ENCODE results near the gene PRMT5. TPM values are rescaled to one million over a fixed set of nuclear protein-coding genes. Genes with fewer than 3 reads are reported as not detected.

PRMT5 gene
- 202 TPM for polyA plus RNA-seq (2012; ENCODE audit: insufficient read length, low read depth)

- TF ChIP-seq POLR2AphosphoS5 (IDR thresholded peaks at IDR 0.05; ENCODE audit: low read depth, low read length) = peak; percentile 79
- TF ChIP-seq FOXP2 (optimal IDR thresholded peaks at IDR 0.05; ENCODE audit: borderline replicate concordance, extremely low read depth, extremely low read length, insufficient read depth) = no peak
- TF ChIP-seq, protein P1, sequence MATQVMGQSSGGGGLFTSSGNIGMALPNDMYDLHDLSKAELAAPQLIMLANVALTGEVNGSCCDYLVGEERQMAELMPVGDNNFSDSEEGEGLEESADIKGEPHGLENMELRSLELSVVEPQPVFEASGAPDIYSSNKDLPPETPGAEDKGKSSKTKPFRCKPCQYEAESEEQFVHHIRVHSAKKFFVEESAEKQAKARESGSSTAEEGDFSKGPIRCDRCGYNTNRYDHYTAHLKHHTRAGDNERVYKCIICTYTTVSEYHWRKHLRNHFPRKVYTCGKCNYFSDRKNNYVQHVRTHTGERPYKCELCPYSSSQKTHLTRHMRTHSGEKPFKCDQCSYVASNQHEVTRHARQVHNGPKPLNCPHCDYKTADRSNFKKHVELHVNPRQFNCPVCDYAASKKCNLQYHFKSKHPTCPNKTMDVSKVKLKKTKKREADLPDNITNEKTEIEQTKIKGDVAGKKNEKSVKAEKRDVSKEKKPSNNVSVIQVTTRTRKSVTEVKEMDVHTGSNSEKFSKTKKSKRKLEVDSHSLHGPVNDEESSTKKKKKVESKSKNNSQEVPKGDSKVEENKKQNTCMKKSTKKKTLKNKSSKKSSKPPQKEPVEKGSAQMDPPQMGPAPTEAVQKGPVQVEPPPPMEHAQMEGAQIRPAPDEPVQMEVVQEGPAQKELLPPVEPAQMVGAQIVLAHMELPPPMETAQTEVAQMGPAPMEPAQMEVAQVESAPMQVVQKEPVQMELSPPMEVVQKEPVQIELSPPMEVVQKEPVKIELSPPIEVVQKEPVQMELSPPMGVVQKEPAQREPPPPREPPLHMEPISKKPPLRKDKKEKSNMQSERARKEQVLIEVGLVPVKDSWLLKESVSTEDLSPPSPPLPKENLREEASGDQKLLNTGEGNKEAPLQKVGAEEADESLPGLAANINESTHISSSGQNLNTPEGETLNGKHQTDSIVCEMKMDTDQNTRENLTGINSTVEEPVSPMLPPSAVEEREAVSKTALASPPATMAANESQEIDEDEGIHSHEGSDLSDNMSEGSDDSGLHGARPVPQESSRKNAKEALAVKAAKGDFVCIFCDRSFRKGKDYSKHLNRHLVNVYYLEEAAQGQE (IDR thresholded peaks at IDR 0.05; ENCODE audit: insufficient read depth in 1 of 2, low read depth in 2 of 2, low read length in 2 of 2) = 0 out of 4 replicates have a peak, but pooled peaks have one; percentile 6 to 39
- peak; percentile 78; the same call in 1 of the 2 replicates for TF ChIP-seq TAF1 (IDR thresholded peaks at IDR 0.05; ENCODE audit: borderline replicate concordance, insufficient read depth, low read length)
- TF ChIP-seq SIN3A (IDR thresholded peaks at IDR 0.05; ENCODE audit: borderline replicate concordance, insufficient read depth, low read length) = no peak
These were observed at the start of gene PRMT5 for GRCh38 chr14:22929104-22929960. Gene PRMT5 (minus strand): TSS chr14:22929376. CDS start chr14:22929361, 15 bp downstream.

- no peak for TF ChIP-seq TAF1 (IDR thresholded peaks at IDR 0.05; ENCODE audit: borderline replicate concordance, insufficient read depth, low read length)
- no peak for TF ChIP-seq FOXP2 (optimal IDR thresholded peaks at IDR 0.05; ENCODE audit: borderline replicate concordance, extremely low read depth, extremely low read length, insufficient read depth)
- no peak for TF ChIP-seq POLR2AphosphoS5 (IDR thresholded peaks at IDR 0.05; ENCODE audit: low read depth, low read length)
- no peak for TF ChIP-seq SIN3A (IDR thresholded peaks at IDR 0.05; ENCODE audit: borderline replicate concordance, insufficient read depth, low read length)
- TF ChIP-seq, protein P1 (IDR thresholded peaks at IDR 0.05; ENCODE audit: insufficient read depth in 1 of 2, low read depth in 2 of 2, low read length in 2 of 2) = no peak
These were observed 49.3 kb upstream of the PRMT5 start for GRCh38 chr14:22978487-22978837.

DNA sequence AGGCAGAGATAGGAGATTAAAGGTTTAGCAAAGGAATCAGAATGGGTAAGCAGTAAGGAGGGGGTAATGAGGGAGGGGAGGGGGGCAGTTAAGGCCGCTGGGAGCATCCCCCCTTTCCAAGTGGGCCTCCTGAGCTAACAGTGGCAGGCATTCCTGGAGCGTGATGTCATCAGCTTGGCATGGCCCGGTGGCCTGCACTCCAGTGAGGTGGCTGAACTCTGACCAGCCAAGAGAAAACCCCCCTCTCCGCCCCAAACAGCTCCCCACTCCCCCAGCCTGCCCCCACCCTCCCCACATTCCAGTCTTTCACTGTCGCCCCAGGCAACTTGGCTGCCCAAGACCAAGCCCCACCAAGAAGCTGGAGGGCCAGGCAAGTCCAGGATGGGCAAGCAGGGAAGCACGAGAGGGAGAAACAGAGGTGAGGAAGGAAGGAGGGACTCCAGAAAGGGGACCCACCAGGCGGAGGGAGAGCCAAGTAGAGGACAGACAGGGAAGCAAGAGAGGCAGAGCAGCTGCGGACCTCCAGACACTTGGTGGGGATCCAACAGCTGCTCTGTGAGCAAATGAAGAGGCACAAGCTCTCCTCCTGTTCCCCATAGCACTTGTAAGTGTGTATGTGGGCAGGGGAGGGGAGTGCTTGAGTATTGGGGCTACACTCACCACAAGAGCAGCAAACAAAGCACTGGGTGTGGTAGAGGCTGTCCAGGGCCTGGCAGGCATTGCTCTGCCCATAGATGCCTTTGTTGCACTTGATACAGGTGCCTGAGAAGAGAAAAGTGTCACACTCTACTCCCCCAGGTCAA lies 48.7 kb upstream of the PRMT5 start:
- no peak for TF ChIP-seq TAF1 (IDR thresholded peaks at IDR 0.05; ENCODE audit: borderline replicate concordance, insufficient read depth, low read length)
- no peak for TF ChIP-seq SIN3A (IDR thresholded peaks at IDR 0.05; ENCODE audit: borderline replicate concordance, insufficient read depth, low read length)
- TF ChIP-seq POLR2AphosphoS5 (IDR thresholded peaks at IDR 0.05; ENCODE audit: low read depth, low read length) = no peak
- no peak for TF ChIP-seq FOXP2 (optimal IDR thresholded peaks at IDR 0.05; ENCODE audit: borderline replicate concordance, extremely low read depth, extremely low read length, insufficient read depth)
- TF ChIP-seq, protein P1 (IDR thresholded peaks at IDR 0.05; ENCODE audit: insufficient read depth in 1 of 2, low read depth in 2 of 2, low read length in 2 of 2) = no peak

DNA sequence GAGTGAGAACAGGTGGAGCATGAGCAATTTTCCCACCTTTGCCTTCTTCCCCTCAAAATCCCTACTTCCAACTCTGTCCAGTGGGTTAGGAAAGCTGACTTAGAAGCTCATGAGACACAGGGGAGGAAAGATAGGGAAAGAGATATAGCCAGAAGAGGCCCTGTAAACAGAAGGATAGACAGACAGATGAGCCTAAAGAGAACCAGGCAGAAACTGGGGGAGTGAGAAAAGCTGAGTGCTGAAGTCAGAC lies 48.2 kb upstream of the PRMT5 start:
- no peak for TF ChIP-seq FOXP2 (optimal IDR thresholded peaks at IDR 0.05; ENCODE audit: borderline replicate concordance, extremely low read depth, extremely low read length, insufficient read depth)
- TF ChIP-seq, protein P1 (IDR thresholded peaks at IDR 0.05; ENCODE audit: insufficient read depth in 1 of 2, low read depth in 2 of 2, low read length in 2 of 2) = no peak
- no peak for TF ChIP-seq TAF1 (IDR thresholded peaks at IDR 0.05; ENCODE audit: borderline replicate concordance, insufficient read depth, low read length)
- TF ChIP-seq SIN3A (IDR thresholded peaks at IDR 0.05; ENCODE audit: borderline replicate concordance, insufficient read depth, low read length) = no peak
- no peak for TF ChIP-seq POLR2AphosphoS5 (IDR thresholded peaks at IDR 0.05; ENCODE audit: low read depth, low read length)
